Embryonic facial prominence (tissue), 1 donor: Measurements from ENCODE around the gene PRKCH.

Source experiments
- DNase-seq: peaks from one replicate; pipeline ENCODE4 v3.0.0-alpha.2; 2016; ENCODE audit errors: extremely low spot score

Gene PRKCH

GRCh38 chr14:61321385-61322010, at the start of gene PRKCH:
Gene PRKCH (plus strand): TSS chr14:61321579. CDS start chr14:61322102, 523 bp downstream.
- DNase-seq = no peak

- DNase-seq = no peak
Observed at GRCh38 chr14:61277232-61277631, 44.1 kb upstream of the PRKCH start.

- DNase-seq = no peak
Observed at GRCh38 chr14:61277784-61278183, 43.6 kb upstream of the PRKCH start.

- no peak for DNase-seq
Observed at GRCh38 chr14:61279082-61279481, 42.3 kb upstream of the PRKCH start.

- DNase-seq = no peak
Observed at GRCh38 chr14:61280092-61280525, 41.3 kb upstream of the PRKCH start.

GRCh38 chr14:61280526-61281185, 40.7 kb upstream of the PRKCH start:
- no peak for DNase-seq

- no peak for DNase-seq
Observed at GRCh38 chr14:61281186-61281947, 40.0 kb upstream of the PRKCH start, which contains the start of gene TMEM30B. Gene TMEM30B (minus strand): TSS chr14:61281338. CDS start chr14:61281147, 191 bp downstream.

- DNase-seq = no peak
Observed at GRCh38 chr14:61281948-61282275, 39.5 kb upstream of the PRKCH start.

- DNase-seq = no peak
Observed at GRCh38 chr14:61282746-61283145, 38.6 kb upstream of the PRKCH start.

GRCh38 chr14:61284001-61284400, 37.4 kb upstream of the PRKCH start:
- no peak for DNase-seq

GRCh38 chr14:61285364-61285763, 36.0 kb upstream of the PRKCH start:
- DNase-seq = no peak

- DNase-seq = no peak
Observed at GRCh38 chr14:61287196-61287595, 34.2 kb upstream of the PRKCH start.

GRCh38 chr14:61288228-61288627, 33.2 kb upstream of the PRKCH start:
- DNase-seq = no peak

- DNase-seq = no peak
Observed at GRCh38 chr14:61288720-61289119, 32.7 kb upstream of the PRKCH start.

- DNase-seq = no peak
Observed at GRCh38 chr14:61290701-61291100, 30.7 kb upstream of the PRKCH start.

- DNase-seq = no peak
Observed at GRCh38 chr14:61296151-61296550, 25.2 kb upstream of the PRKCH start.

GRCh38 chr14:61296719-61297502, 24.5 kb upstream of the PRKCH start:
- DNase-seq = no peak

- no peak for DNase-seq
Observed at GRCh38 chr14:61297581-61297980, 23.8 kb upstream of the PRKCH start.

GRCh38 chr14:61298824-61299223, 22.6 kb upstream of the PRKCH start:
- DNase-seq = no peak

- DNase-seq = no peak
Observed at GRCh38 chr14:61300209-61300608, 21.2 kb upstream of the PRKCH start.

GRCh38 chr14:61300754-61301153, 20.6 kb upstream of the PRKCH start:
- no peak for DNase-seq

- DNase-seq = no peak
Observed at GRCh38 chr14:61304688-61305087, 16.7 kb upstream of the PRKCH start.
